H1 (cell line): ENCODE measurements around the gene CACNG1. TPM values are rescaled to one million over a fixed set of nuclear protein-coding genes. Genes with fewer than 3 reads are reported as not detected.

Experiments
- CTCF ChIA-PET: fragments of 300-600 bp; sonication (Branson Sonifier 250); formaldehyde crosslinking; loops from one replicate; lab custom pipeline; 2021; ENCODE audit not compliant: partially characterized antibody; lab: Charles Lee
- POLR2A ChIA-PET: fragments of 300-600 bp; sonication (Branson Sonifier 250); formaldehyde crosslinking; loops from one replicate; lab custom pipeline; 2021; ENCODE audit warnings: inconsistent platforms; ENCODE audit not compliant: partially characterized antibody; lab: Charles Lee
- DNase-seq, 2 experiments: peaks; one replicate each; pipeline versions ENCODE4 v3.0.0 to v3.0.0-alpha.2; 2010 to 2022; ENCODE audit warnings: low spot score in 2 of 2, low read depth in 1 of 2, mixed read lengths in 1 of 2
- FAIRE-seq: peaks from 2 replicates; lab custom pipeline; 2011; peaks lifted over from hg19 to GRCh38; lab: Jason Lieb, UNC
- H2AFZ ChIP-seq: 2 replicates; pipeline ENCODE4 v1.8.1; 2012; ENCODE audit warnings: low read length, inconsistent platforms
- H2AK5ac ChIP-seq: 2 replicates; pipeline ENCODE4 v1.6.1; 2013; ENCODE audit warnings: low read depth, low read length
- H2BK120ac ChIP-seq: replicated peaks from 2 replicates; pipeline ENCODE3; 2013; ENCODE audit warnings: low read depth, low read length, inconsistent platforms
- H2BK12ac ChIP-seq: 2 replicates; pipeline ENCODE4 v1.6.1; 2013; ENCODE audit warnings: low read depth, low read length
- H2BK15ac ChIP-seq: 2 replicates; pipeline ENCODE4 v1.6.1; 2013; ENCODE audit warnings: low read length
- H2BK20ac ChIP-seq: 2 replicates; pipeline ENCODE4 v1.6.1; 2013; ENCODE audit warnings: low read length
- H2BK5ac ChIP-seq: 2 replicates; pipeline ENCODE4 v1.6.1; 2013; ENCODE audit warnings: low read depth, low read length
- H3K14ac ChIP-seq: 2 replicates; pipeline ENCODE4 v1.6.1; 2013; ENCODE audit warnings: inconsistent platforms; ENCODE audit not compliant: insufficient read length
- H3K18ac ChIP-seq: 2 replicates; pipeline ENCODE4 v1.6.1; 2013; ENCODE audit warnings: low read length; ENCODE audit errors: extremely low read depth
- H3K23ac ChIP-seq: 2 replicates; pipeline ENCODE4 v1.6.1; 2013; ENCODE audit warnings: inconsistent platforms; ENCODE audit not compliant: insufficient read length
- H3K23me2 ChIP-seq: 2 replicates; pipeline ENCODE4 v1.6.1; 2013; ENCODE audit warnings: low read depth, low read length
- H3K27ac ChIP-seq: 2 replicates; pipeline ENCODE4 v1.6.1; 2011; ENCODE audit warnings: low read depth, low read length, inconsistent platforms
- H3K27me3 ChIP-seq, 4 experiments: replicated peaks in 1 of 4; 1 replicate in 1 of 4; 2 replicates in 3 of 4; pipeline versions ENCODE4 v1.6.1 to v1.8.1; 2011 to 2013; ENCODE audit warnings: low read length in 3 of 4, mild to moderate bottlenecking in 3 of 4, inconsistent platforms in 2 of 4, mixed read lengths in 2 of 4, moderate library complexity in 1 of 4; ENCODE audit not compliant: control insufficient read depth in 3 of 4, insufficient read depth in 3 of 4; ENCODE audit errors: extremely low read depth in 1 of 4
- H3K36me3 ChIP-seq, 4 experiments: 2 replicates each; pipeline versions ENCODE4 v1.6.1 to v1.8.1; 2011 to 2013; ENCODE audit warnings: mild to moderate bottlenecking in 4 of 4, low read length in 3 of 4, moderate library complexity in 2 of 4, control low read depth in 1 of 4, inconsistent platforms in 1 of 4; ENCODE audit not compliant: insufficient read depth in 4 of 4, control insufficient read depth in 2 of 4
- H3K4ac ChIP-seq: replicated peaks from 2 replicates; pipeline ENCODE3; 2013; ENCODE audit warnings: low read length, low read depth, mixed read lengths, inconsistent platforms; ENCODE audit not compliant: insufficient read length
- H3K4me1 ChIP-seq, 4 experiments: replicated peaks in 1 of 4; 1 replicate in 1 of 4; 2 replicates in 3 of 4; pipeline versions ENCODE4 v1.6.1 to v1.8.1; 2011 to 2013; ENCODE audit warnings: low read length in 3 of 4, inconsistent platforms in 2 of 4, mixed read lengths in 1 of 4; ENCODE audit not compliant: insufficient read depth in 4 of 4, control insufficient read depth in 3 of 4
- H3K4me2 ChIP-seq, 2 experiments: 2 replicates each; pipeline versions ENCODE4 v1.6.1 to v1.8.1; 2011 to 2013; ENCODE audit warnings: low read depth in 2 of 2, low read length in 2 of 2, control low read depth in 1 of 2, inconsistent platforms in 1 of 2, mild to moderate bottlenecking in 1 of 2; ENCODE audit not compliant: insufficient read depth in 1 of 2
- H3K4me3 ChIP-seq, 4 experiments: fragments of 200-600, 300-600 bp in 1 of 4; sonication (generic), shearing (Covaris generic), sonication (Bioruptor Twin) in 1 of 4; 2 replicates each; pipeline versions ENCODE4 v1.5.1 to v1.8.1; 2011 to 2016; ENCODE audit warnings: low read length in 4 of 4, low read depth in 3 of 4, control low read depth in 2 of 4, inconsistent platforms in 2 of 4, mild to moderate bottlenecking in 2 of 4, mixed read lengths in 1 of 4, moderate library complexity in 1 of 4; ENCODE audit not compliant: insufficient read depth in 2 of 4; ENCODE audit errors: extremely low read depth in 1 of 4
- H3K56ac ChIP-seq: replicated peaks from 2 replicates; pipeline ENCODE3; 2013; ENCODE audit warnings: low read depth, mild to moderate bottlenecking, mixed read lengths, low read length, inconsistent platforms; ENCODE audit not compliant: insufficient read length
- H3K79me1 ChIP-seq: 2 replicates; pipeline ENCODE4 v1.6.1; 2013; ENCODE audit warnings: low read depth, low read length, control low read depth
- H3K79me2 ChIP-seq, 2 experiments: 2 replicates each; pipeline versions ENCODE4 v1.6.1 to v1.8.1; 2012 to 2013; ENCODE audit warnings: low read length in 2 of 2, mild to moderate bottlenecking in 2 of 2, inconsistent platforms in 1 of 2; ENCODE audit not compliant: insufficient read depth in 2 of 2, control insufficient read depth in 1 of 2
- H3K9ac ChIP-seq, 4 experiments: replicated peaks in 1 of 4; 1 replicate in 1 of 4; 2 replicates in 3 of 4; pipeline versions ENCODE4 v1.6.1 to v1.8.1; 2011 to 2013; ENCODE audit warnings: low read depth in 3 of 4, low read length in 3 of 4, control low read depth in 2 of 4, mild to moderate bottlenecking in 2 of 4, moderate library complexity in 2 of 4, inconsistent platforms in 1 of 4; ENCODE audit errors: extremely low read depth in 1 of 4
- H3K9me3 ChIP-seq, 2 experiments: 2 replicates each; pipeline versions ENCODE4 v1.6.1 to v1.8.1; 2012 to 2013; ENCODE audit warnings: mild to moderate bottlenecking in 2 of 2, moderate library complexity in 2 of 2, control low read depth in 1 of 2, inconsistent platforms in 1 of 2, low read depth in 1 of 2, low read length in 1 of 2, mixed read lengths in 1 of 2; ENCODE audit not compliant: insufficient read depth in 2 of 2
- H4K20me1 ChIP-seq, 2 experiments: replicated peaks in 1 of 2; 2 replicates each; pipeline versions ENCODE3 to v1.8.1; 2011 to 2013; ENCODE audit warnings: inconsistent platforms in 2 of 2, low read length in 2 of 2, mild to moderate bottlenecking in 1 of 2; ENCODE audit not compliant: insufficient read depth in 2 of 2, control insufficient read depth in 1 of 2
- H4K5ac ChIP-seq: 2 replicates; pipeline ENCODE4 v1.6.1; 2013; ENCODE audit warnings: low read length, low read depth, mixed read lengths, inconsistent platforms; ENCODE audit not compliant: insufficient read length
- H4K8ac ChIP-seq: 2 replicates; pipeline ENCODE4 v1.8.0; 2013; ENCODE audit warnings: mild to moderate bottlenecking, moderate library complexity, low read length, inconsistent platforms; ENCODE audit not compliant: insufficient read depth; ENCODE audit errors: extremely low read depth
- H4K91ac ChIP-seq: replicated peaks from 2 replicates; pipeline ENCODE3; 2013; ENCODE audit warnings: low read length, mixed read lengths, inconsistent platforms; ENCODE audit not compliant: insufficient read length
- ATF2 ChIP-seq: IDR thresholded peaks from 2 replicates; pipeline ENCODE4 v1.6.1; 2012; ENCODE audit warnings: low read length, inconsistent platforms
- ATF3 ChIP-seq: IDR thresholded peaks from 2 replicates; pipeline ENCODE4 v1.6.1; 2011; ENCODE audit warnings: low read depth, mild to moderate bottlenecking, low read length; ENCODE audit not compliant: insufficient read depth
- EZH2 ChIP-seq: fragments of 200-600 bp; sonication (generic); IDR thresholded peaks from 2 replicates; pipeline ENCODE4 v1.7.1; 2012; ENCODE audit warnings: low read depth, mild to moderate bottlenecking, moderate library complexity, low read length, inconsistent platforms; ENCODE audit not compliant: severe bottlenecking
- HDAC2 ChIP-seq, 2 experiments: fragments of 300-600 bp in 1 of 2; sonication (generic) in 1 of 2; IDR thresholded peaks; 2 replicates each; pipeline ENCODE4 v1.6.1; 2011 to 2012; ENCODE audit warnings: low read depth in 2 of 2, low read length in 2 of 2, mild to moderate bottlenecking in 2 of 2, moderate library complexity in 2 of 2, borderline replicate concordance in 1 of 2, inconsistent platforms in 1 of 2
- JUND ChIP-seq: IDR thresholded peaks from 2 replicates; pipeline ENCODE4 v1.6.1; 2011; ENCODE audit warnings: mild to moderate bottlenecking, improper control_type of control experiment, low read length
- KDM5A ChIP-seq: fragments of 200-600 bp; IDR thresholded peaks from 2 replicates; pipeline ENCODE4 v1.7.1; 2012; ENCODE audit warnings: mild to moderate bottlenecking, low read length, inconsistent platforms, mixed read lengths
- POU5F1 ChIP-seq: IDR thresholded peaks from 2 replicates; pipeline ENCODE4 v1.6.1; 2011; ENCODE audit warnings: low read depth, mild to moderate bottlenecking, low read length, moderate library complexity
- SP1 ChIP-seq: IDR thresholded peaks from 2 replicates; pipeline ENCODE4 v1.6.1; 2011; ENCODE audit warnings: low read depth, low read length
- SUZ12 ChIP-seq: fragments of 200-600 bp; sonication (generic); IDR thresholded peaks from 2 replicates; pipeline ENCODE4 v1.6.1; 2012; ENCODE audit warnings: mild to moderate bottlenecking, inconsistent platforms, low read length, moderate library complexity, mixed read lengths
- WGBS, 2 experiments: shearing (Covaris generic) in 1 of 2; methylation state at CpG; one replicate each; pipeline versions ENCODE4 v1.1.6 to v1.1.7; 2013 to 2015; ENCODE audit warnings: low lambda C conversion rate in 2 of 2, mixed read lengths in 2 of 2, inconsistent platforms in 1 of 2, low coverage in 1 of 2, missing lambda C conversion rate in 1 of 2; ENCODE audit not compliant: insufficient replicate concordance in 2 of 2, insufficient coverage in 1 of 2, insufficient read length in 1 of 2; ENCODE audit errors: extremely low coverage in 1 of 2, missing lambda C conversion rate in 1 of 2; 5-methylcytosine and 5-hydroxymethylcytosine counted together
- polyA plus RNA-seq, 7 experiments: library from polyadenylated mRNA; depleted of rRNA in 3 of 7; stranded (reverse) in 5 of 7; unstranded in 2 of 7; fragments of >200 nt in 5 of 7; fragments of 200-250 nt in 2 of 7; gene quantifications; 1 replicate in 5 of 7; 2 replicates in 1 of 7; 4 replicates in 1 of 7; pipeline versions ENCODE4 v1.2.1 to v1.2.3, GENCODE V29; 2011 to 2013; ENCODE audit warnings: missing spikeins in 2 of 7, mixed read lengths in 2 of 7
- total RNA-seq: library from RNA; stranded (reverse); fragmentation: NEBNext Ultra II Directional; extraction: Animal tissue kit (Norgen Biotek cat#: 25700); gene quantifications from 2 replicates; pipeline ENCODE4 v1.2.1, GENCODE V29; 2021

The CACNG1 gene
- total and polyA plus RNA-seq, 2 of the 8 experiments (the other 6 are each of a cell fraction or from before 2014, with no cell fraction given), result not detected

- H3K9ac ChIP-seq, result no peak overlapping the region
- no peaks in the 10 kb centered on the region for H4K20me1 ChIP-seq
- H3K4me1 ChIP-seq, result 0 out of 7 replicates have a peak, but pooled peaks cover 0 to 3% (median under 1%) of the 10 kb centered on the region in 4 experiments
- H3K4me3 ChIP-seq, result no peak overlapping the region
- H4K91ac ChIP-seq, result no peak overlapping the region
- H2BK15ac ChIP-seq, result no peak overlapping the region
- no peak overlapping the region for H2AFZ ChIP-seq
- no peak overlapping the region for H3K4ac ChIP-seq
- no peaks in the 10 kb centered on the region for H3K27me3 ChIP-seq
- H4K8ac ChIP-seq, result no peak overlapping the region
- ChIA-PET CTCF (no interaction called here), POLR2A (no interaction called here)
- 83% methylated on average over 11 of the region's 11 CpGs; no CpG with 5 or more reads in 1 of the 2 experiments for WGBS, 2 experiments
- DNase-seq (no peak), FAIRE-seq (no peak)
- no peak overlapping the region for H3K14ac ChIP-seq
- H2BK20ac ChIP-seq, result no peak overlapping the region
- no peak overlapping the region for H2BK5ac ChIP-seq
- no peaks in the 10 kb centered on the region for H3K79me1 ChIP-seq
- H3K27ac ChIP-seq, result no peak overlapping the region
- H2AK5ac ChIP-seq, result no peak overlapping the region
- H3K56ac ChIP-seq, result no peak overlapping the region
- H3K4me2 ChIP-seq, result no peak overlapping the region
- H3K18ac ChIP-seq, result no peak overlapping the region
- no peak overlapping the region for H2BK12ac ChIP-seq
- H3K36me3 ChIP-seq, result no peaks in the 10 kb centered on the region
- no peaks in the 10 kb centered on the region for H3K23me2 ChIP-seq
- no peaks in the 10 kb centered on the region for H3K9me3 ChIP-seq
- H3K23ac ChIP-seq, result no peak overlapping the region
- no peak overlapping the region for H4K5ac ChIP-seq
- no peak overlapping the region for H2BK120ac ChIP-seq
- no peaks in the 10 kb centered on the region for H3K79me2 ChIP-seq
- TF ChIP-seq ATF2, result no peak
- no peak for TF ChIP-seq POU5F1
- TF ChIP-seq HDAC2 (IDR thresholded peaks at IDR 0.05; ENCODE audit: borderline replicate concordance in 1 of 2, low read depth in 2 of 2, low read length in 2 of 2), result no peak
- TF ChIP-seq EZH2, result no peak
- no peak for TF ChIP-seq KDM5A
- no peak for TF ChIP-seq JUND
- no peak for TF ChIP-seq SP1
- no peak for TF ChIP-seq SUZ12
- no peak for TF ChIP-seq ATF3
These were observed 8.9 kb upstream of the CACNG1 start for GRCh38 chr17:67035131-67036083.
